Esophagus muscularis mucosa (tissue), 4 donors: ENCODE measurements around the gene MRPS24.

Source experiments
- CTCF ChIP-seq, 3 experiments: fragments of 200-600 bp in 2 of 3; fragments of 450-650 bp in 1 of 3; sonication (generic) in 2 of 3; IDR thresholded peaks; one replicate each; pipeline ENCODE4 v1.5.1; 2017 to 2019; ENCODE audit warnings: antibody characterized with exemption in 3 of 3, mild to moderate bottlenecking in 2 of 3, moderate library complexity in 1 of 3
- EP300 ChIP-seq: sonication (generic); formaldehyde crosslinking; IDR thresholded peaks from one replicate; pipeline ENCODE4 v1.6.1; 2017; ENCODE audit warnings: antibody characterized with exemption
- POLR2A ChIP-seq: fragments of 450-650 bp; IDR thresholded peaks from one replicate; pipeline ENCODE4 v1.6.1; 2017; ENCODE audit warnings: antibody characterized with exemption, moderate library complexity, mild to moderate bottlenecking, low read depth
- POLR2AphosphoS5 ChIP-seq, 2 donors: sonication (generic); formaldehyde crosslinking; IDR thresholded peaks; one replicate each; pipeline ENCODE4 v1.6.1; 2017; ENCODE audit warnings: antibody characterized with exemption in 2 of 2

- no peak for TF ChIP-seq CTCF (IDR thresholded peaks at IDR 0.05)
- TF ChIP-seq POLR2A = no peak
- no peak for TF ChIP-seq POLR2AphosphoS5 (IDR thresholded peaks at IDR 0.05)
- no peak for TF ChIP-seq EP300
These were observed 4.0 kb downstream of the MRPS24 start for GRCh38 chr7:43865277-43865676.
